Heart left ventricle (tissue), 13 donors: ENCODE data around the gene DEK.

Experiments
- POLR2A ChIP-seq, 2 donors: fragments of 450-650 bp; IDR thresholded peaks; one replicate each; pipeline ENCODE4 v1.6.1; 2017; ENCODE audit warnings: antibody characterized with exemption in 2 of 2, mild to moderate bottlenecking in 2 of 2, moderate library complexity in 2 of 2
- TF ChIP-seq, protein P1 (sequence below), 12 donors: fragments of 200-600 bp; sonication (generic) in 4 of 12; IDR thresholded peaks; one replicate each; pipeline versions ENCODE4 v1.5.0 to v1.8.0; 2018 to 2022; ENCODE audit warnings: antibody characterized with exemption in 12 of 12, mild to moderate bottlenecking in 5 of 12
- donor health status: ischemic (EF 13 %, LVEDD 7.1; RV severe dilation, severe dysfunction).
- donor health status: DM: no; HTN: yes; CAD: no.
- donor health status: DM: no; HTN: no; CAD: no.
- donor health status: ischemic (EF 25% LVEDD 6.9; RV normal size, moderate dysfunction).
- donor health status: ischemic (EF 25% LVEDD 5.7; RV mildly dilated, moderate dysfunction).
- donor health status: ischemic (EF 35%, LVEDD 5.7; RV mildly dilated, moderate dysfunction).
- donor health status: nonischemic (EF 11% LVEDD 7.7; RV severe dilation, severe dysfunction).
- donor health status: DM: yes; HTN: yes; CAD: no.
- donor health status: PGD.
- donor health status: ischemic (EF 29% LVEDD 5.4; RV normal size, mild dysfunction).
- donor health status: nonischemic (EF 23%, LVEDD 6.1; RV moderate dilation, normal function).

GRCh38 chr6:18206591-18206990 is 57.7 kb downstream of the DEK start:
- TF ChIP-seq, protein P1, sequence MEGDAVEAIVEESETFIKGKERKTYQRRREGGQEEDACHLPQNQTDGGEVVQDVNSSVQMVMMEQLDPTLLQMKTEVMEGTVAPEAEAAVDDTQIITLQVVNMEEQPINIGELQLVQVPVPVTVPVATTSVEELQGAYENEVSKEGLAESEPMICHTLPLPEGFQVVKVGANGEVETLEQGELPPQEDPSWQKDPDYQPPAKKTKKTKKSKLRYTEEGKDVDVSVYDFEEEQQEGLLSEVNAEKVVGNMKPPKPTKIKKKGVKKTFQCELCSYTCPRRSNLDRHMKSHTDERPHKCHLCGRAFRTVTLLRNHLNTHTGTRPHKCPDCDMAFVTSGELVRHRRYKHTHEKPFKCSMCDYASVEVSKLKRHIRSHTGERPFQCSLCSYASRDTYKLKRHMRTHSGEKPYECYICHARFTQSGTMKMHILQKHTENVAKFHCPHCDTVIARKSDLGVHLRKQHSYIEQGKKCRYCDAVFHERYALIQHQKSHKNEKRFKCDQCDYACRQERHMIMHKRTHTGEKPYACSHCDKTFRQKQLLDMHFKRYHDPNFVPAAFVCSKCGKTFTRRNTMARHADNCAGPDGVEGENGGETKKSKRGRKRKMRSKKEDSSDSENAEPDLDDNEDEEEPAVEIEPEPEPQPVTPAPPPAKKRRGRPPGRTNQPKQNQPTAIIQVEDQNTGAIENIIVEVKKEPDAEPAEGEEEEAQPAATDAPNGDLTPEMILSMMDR (IDR thresholded peaks at IDR 0.05), result no peak
- no peak for TF ChIP-seq POLR2A (IDR thresholded peaks at IDR 0.05)
